Stimulated activated CD4-positive, alpha-beta T cell treated with anti-CD3 and anti-CD28 coated beads, Interleukin-1b, Interleukin-23, amount 100 ng/mL, for 4 hours (primary cell): ENCODE results near the gene COQ10B.
"Not testable (repeated sequence)": the region's sequence is repeated elsewhere in the genome, so short reads cannot be mapped to it uniquely, and the experiment has no call there.

Source experiments
- DNase-seq, 2 donors: peaks; one replicate each; pipeline ENCODE4 v3.0.0-alpha.2; 2020; ENCODE audit warnings: low read depth in 2 of 2

COQ10B gene

GRCh38 chr2:197453123-197453913, at the start of gene COQ10B:
Gene COQ10B (plus strand): TSS chr2:197453552. CDS start chr2:197453561, 9 bp downstream.
- peak; percentile 92 to 94 for DNase-seq

- DNase-seq = no peak
These were observed 47.8 kb upstream of the COQ10B start for GRCh38 chr2:197405582-197405981.

- no peak for DNase-seq
These were observed 39.3 kb upstream of the COQ10B start for GRCh38 chr2:197414039-197414438.

- no peak for DNase-seq
These were observed 38.8 kb upstream of the COQ10B start for GRCh38 chr2:197414515-197414914.

GRCh38 chr2:197416268-197416667, 37.1 kb upstream of the COQ10B start:
- no peak for DNase-seq

GRCh38 chr2:197419438-197419837, 33.9 kb upstream of the COQ10B start:
- DNase-seq = no peak

GRCh38 chr2:197423307-197423706, 30.0 kb upstream of the COQ10B start:
- no peak for DNase-seq

- no peak for DNase-seq
These were observed 27.8 kb upstream of the COQ10B start for GRCh38 chr2:197425550-197425949.

GRCh38 chr2:197426723-197427603, 26.4 kb upstream of the COQ10B start:
- no peak for DNase-seq

GRCh38 chr2:197427986-197428385, 25.4 kb upstream of the COQ10B start:
- no peak for DNase-seq

- no peak for DNase-seq
These were observed 21.5 kb upstream of the COQ10B start for GRCh38 chr2:197431858-197432257.

GRCh38 chr2:197432527-197432926, 20.8 kb upstream of the COQ10B start:
- not testable (repeated sequence) for DNase-seq

GRCh38 chr2:197433780-197434438, 19.4 kb upstream of the COQ10B start:
- no peak for DNase-seq

- DNase-seq = peak; percentile 95 to 97
These were observed 18.5 kb upstream of the COQ10B start, which contains the start of gene SF3B1 for GRCh38 chr2:197434541-197435513. Gene SF3B1 (minus strand): TSS chr2:197435028. CDS start chr2:197434999, 29 bp downstream.

- no peak for DNase-seq
These were observed 17.5 kb upstream of the COQ10B start for GRCh38 chr2:197435598-197436420.

GRCh38 chr2:197437380-197437779, 16.0 kb upstream of the COQ10B start:
- no peak for DNase-seq

- no peak for DNase-seq
These were observed 10.5 kb upstream of the COQ10B start for GRCh38 chr2:197442857-197443256.

- DNase-seq = no peak
These were observed 7.6 kb upstream of the COQ10B start for GRCh38 chr2:197445746-197446145.

- DNase-seq = no peak
These were observed 6.5 kb upstream of the COQ10B start for GRCh38 chr2:197446844-197447243.

GRCh38 chr2:197450465-197450864, 2.9 kb upstream of the COQ10B start:
- DNase-seq = no peak
